H1 (cell line): ENCODE results near the gene RAD51B. TPM values are rescaled to one million over a fixed set of nuclear protein-coding genes. Genes with fewer than 3 reads are reported as not detected.

Source experiments
- CTCF ChIA-PET: fragments of 300-600 bp; sonication (Branson Sonifier 250); formaldehyde crosslinking; loops from one replicate; lab custom pipeline; 2021; ENCODE audit not compliant: partially characterized antibody; lab: Charles Lee
- POLR2A ChIA-PET: fragments of 300-600 bp; sonication (Branson Sonifier 250); formaldehyde crosslinking; loops from one replicate; lab custom pipeline; 2021; ENCODE audit warnings: inconsistent platforms; ENCODE audit not compliant: partially characterized antibody; lab: Charles Lee
- DNase-seq, 2 experiments: peaks; one replicate each; pipeline versions ENCODE4 v3.0.0 to v3.0.0-alpha.2; 2010 to 2022; ENCODE audit warnings: low spot score in 2 of 2, low read depth in 1 of 2, mixed read lengths in 1 of 2
- FAIRE-seq: peaks from 2 replicates; lab custom pipeline; 2011; peaks lifted over from hg19 to GRCh38; lab: Jason Lieb, UNC
- H2AFZ ChIP-seq: 2 replicates; pipeline ENCODE4 v1.8.1; 2012; ENCODE audit warnings: low read length, inconsistent platforms
- H2AK5ac ChIP-seq: 2 replicates; pipeline ENCODE4 v1.6.1; 2013; ENCODE audit warnings: low read depth, low read length
- H2BK120ac ChIP-seq: replicated peaks from 2 replicates; pipeline ENCODE3; 2013; ENCODE audit warnings: low read depth, low read length, inconsistent platforms
- H2BK12ac ChIP-seq: 2 replicates; pipeline ENCODE4 v1.6.1; 2013; ENCODE audit warnings: low read depth, low read length
- H2BK15ac ChIP-seq: 2 replicates; pipeline ENCODE4 v1.6.1; 2013; ENCODE audit warnings: low read length
- H2BK20ac ChIP-seq: 2 replicates; pipeline ENCODE4 v1.6.1; 2013; ENCODE audit warnings: low read length
- H2BK5ac ChIP-seq: 2 replicates; pipeline ENCODE4 v1.6.1; 2013; ENCODE audit warnings: low read depth, low read length
- H3K14ac ChIP-seq: 2 replicates; pipeline ENCODE4 v1.6.1; 2013; ENCODE audit warnings: inconsistent platforms; ENCODE audit not compliant: insufficient read length
- H3K18ac ChIP-seq: 2 replicates; pipeline ENCODE4 v1.6.1; 2013; ENCODE audit warnings: low read length; ENCODE audit errors: extremely low read depth
- H3K23ac ChIP-seq: 2 replicates; pipeline ENCODE4 v1.6.1; 2013; ENCODE audit warnings: inconsistent platforms; ENCODE audit not compliant: insufficient read length
- H3K23me2 ChIP-seq: 2 replicates; pipeline ENCODE4 v1.6.1; 2013; ENCODE audit warnings: low read depth, low read length
- H3K27ac ChIP-seq: 2 replicates; pipeline ENCODE4 v1.6.1; 2011; ENCODE audit warnings: low read depth, low read length, inconsistent platforms
- H3K27me3 ChIP-seq, 4 experiments: replicated peaks in 1 of 4; 1 replicate in 1 of 4; 2 replicates in 3 of 4; pipeline versions ENCODE4 v1.6.1 to v1.8.1; 2011 to 2013; ENCODE audit warnings: low read length in 3 of 4, mild to moderate bottlenecking in 3 of 4, inconsistent platforms in 2 of 4, mixed read lengths in 2 of 4, moderate library complexity in 1 of 4; ENCODE audit not compliant: control insufficient read depth in 3 of 4, insufficient read depth in 3 of 4; ENCODE audit errors: extremely low read depth in 1 of 4
- H3K36me3 ChIP-seq, 4 experiments: 2 replicates each; pipeline versions ENCODE4 v1.6.1 to v1.8.1; 2011 to 2013; ENCODE audit warnings: mild to moderate bottlenecking in 4 of 4, low read length in 3 of 4, moderate library complexity in 2 of 4, control low read depth in 1 of 4, inconsistent platforms in 1 of 4; ENCODE audit not compliant: insufficient read depth in 4 of 4, control insufficient read depth in 2 of 4
- H3K4ac ChIP-seq: replicated peaks from 2 replicates; pipeline ENCODE3; 2013; ENCODE audit warnings: low read length, low read depth, mixed read lengths, inconsistent platforms; ENCODE audit not compliant: insufficient read length
- H3K4me1 ChIP-seq, 4 experiments: replicated peaks in 1 of 4; 1 replicate in 1 of 4; 2 replicates in 3 of 4; pipeline versions ENCODE4 v1.6.1 to v1.8.1; 2011 to 2013; ENCODE audit warnings: low read length in 3 of 4, inconsistent platforms in 2 of 4, mixed read lengths in 1 of 4; ENCODE audit not compliant: insufficient read depth in 4 of 4, control insufficient read depth in 3 of 4
- H3K4me2 ChIP-seq, 2 experiments: 2 replicates each; pipeline versions ENCODE4 v1.6.1 to v1.8.1; 2011 to 2013; ENCODE audit warnings: low read depth in 2 of 2, low read length in 2 of 2, control low read depth in 1 of 2, inconsistent platforms in 1 of 2, mild to moderate bottlenecking in 1 of 2; ENCODE audit not compliant: insufficient read depth in 1 of 2
- H3K4me3 ChIP-seq, 4 experiments: fragments of 200-600, 300-600 bp in 1 of 4; sonication (generic), shearing (Covaris generic), sonication (Bioruptor Twin) in 1 of 4; 2 replicates each; pipeline versions ENCODE4 v1.5.1 to v1.8.1; 2011 to 2016; ENCODE audit warnings: low read length in 4 of 4, low read depth in 3 of 4, control low read depth in 2 of 4, inconsistent platforms in 2 of 4, mild to moderate bottlenecking in 2 of 4, mixed read lengths in 1 of 4, moderate library complexity in 1 of 4; ENCODE audit not compliant: insufficient read depth in 2 of 4; ENCODE audit errors: extremely low read depth in 1 of 4
- H3K56ac ChIP-seq: replicated peaks from 2 replicates; pipeline ENCODE3; 2013; ENCODE audit warnings: low read depth, mild to moderate bottlenecking, mixed read lengths, low read length, inconsistent platforms; ENCODE audit not compliant: insufficient read length
- H3K79me1 ChIP-seq: 2 replicates; pipeline ENCODE4 v1.6.1; 2013; ENCODE audit warnings: low read depth, low read length, control low read depth
- H3K79me2 ChIP-seq, 2 experiments: 2 replicates each; pipeline versions ENCODE4 v1.6.1 to v1.8.1; 2012 to 2013; ENCODE audit warnings: low read length in 2 of 2, mild to moderate bottlenecking in 2 of 2, inconsistent platforms in 1 of 2; ENCODE audit not compliant: insufficient read depth in 2 of 2, control insufficient read depth in 1 of 2
- H3K9ac ChIP-seq, 4 experiments: replicated peaks in 1 of 4; 1 replicate in 1 of 4; 2 replicates in 3 of 4; pipeline versions ENCODE4 v1.6.1 to v1.8.1; 2011 to 2013; ENCODE audit warnings: low read depth in 3 of 4, low read length in 3 of 4, control low read depth in 2 of 4, mild to moderate bottlenecking in 2 of 4, moderate library complexity in 2 of 4, inconsistent platforms in 1 of 4; ENCODE audit errors: extremely low read depth in 1 of 4
- H3K9me3 ChIP-seq, 2 experiments: 2 replicates each; pipeline versions ENCODE4 v1.6.1 to v1.8.1; 2012 to 2013; ENCODE audit warnings: mild to moderate bottlenecking in 2 of 2, moderate library complexity in 2 of 2, control low read depth in 1 of 2, inconsistent platforms in 1 of 2, low read depth in 1 of 2, low read length in 1 of 2, mixed read lengths in 1 of 2; ENCODE audit not compliant: insufficient read depth in 2 of 2
- H4K20me1 ChIP-seq, 2 experiments: replicated peaks in 1 of 2; 2 replicates each; pipeline versions ENCODE3 to v1.8.1; 2011 to 2013; ENCODE audit warnings: inconsistent platforms in 2 of 2, low read length in 2 of 2, mild to moderate bottlenecking in 1 of 2; ENCODE audit not compliant: insufficient read depth in 2 of 2, control insufficient read depth in 1 of 2
- H4K5ac ChIP-seq: 2 replicates; pipeline ENCODE4 v1.6.1; 2013; ENCODE audit warnings: low read length, low read depth, mixed read lengths, inconsistent platforms; ENCODE audit not compliant: insufficient read length
- H4K8ac ChIP-seq: 2 replicates; pipeline ENCODE4 v1.8.0; 2013; ENCODE audit warnings: mild to moderate bottlenecking, moderate library complexity, low read length, inconsistent platforms; ENCODE audit not compliant: insufficient read depth; ENCODE audit errors: extremely low read depth
- H4K91ac ChIP-seq: replicated peaks from 2 replicates; pipeline ENCODE3; 2013; ENCODE audit warnings: low read length, mixed read lengths, inconsistent platforms; ENCODE audit not compliant: insufficient read length
- BACH1 ChIP-seq: IDR thresholded peaks from 2 replicates; pipeline ENCODE4 v1.6.1; 2012; ENCODE audit warnings: low read length, improper control_type of control experiment
- CEBPB ChIP-seq: IDR thresholded peaks from 2 replicates; pipeline ENCODE4 v1.6.1; 2012; ENCODE audit warnings: low read depth, low read length
- EGR1 ChIP-seq: IDR thresholded peaks from 2 replicates; pipeline ENCODE4 v1.6.1; 2011; ENCODE audit warnings: low read depth, low read length, borderline replicate concordance
- KDM1A ChIP-seq: fragments of 200-600, 300-600 bp; sonication (generic); IDR thresholded peaks from 2 replicates; pipeline ENCODE4 v1.7.1; 2016; ENCODE audit warnings: mild to moderate bottlenecking, low read length, borderline replicate concordance
- NRF1 ChIP-seq: IDR thresholded peaks from 2 replicates; pipeline ENCODE4 v1.6.1; 2011; ENCODE audit warnings: mild to moderate bottlenecking, low read depth, low read length, improper control_type of control experiment
- PHF8 ChIP-seq: fragments of 200-600 bp; sonication (generic); conservative IDR thresholded peaks from 2 replicates; pipeline ENCODE4 v1.7.1; 2012; ENCODE audit warnings: low read depth, mild to moderate bottlenecking, inconsistent platforms, low read length, moderate library complexity
- POLR2A ChIP-seq, 2 experiments: IDR thresholded peaks; 1 replicate in 1 of 2; 2 replicates in 1 of 2; pipeline ENCODE4 v1.6.1; 2011; ENCODE audit warnings: low read depth in 2 of 2, low read length in 2 of 2, mild to moderate bottlenecking in 2 of 2; ENCODE audit errors: control extremely low read depth in 1 of 2
- RFX5 ChIP-seq: IDR thresholded peaks from 2 replicates; pipeline ENCODE4 v1.6.1; 2011; ENCODE audit warnings: low read depth, low read length, improper control_type of control experiment, borderline replicate concordance
- SIRT6 ChIP-seq: IDR thresholded peaks from one replicate; pipeline ENCODE4 v1.7.1; 2012; ENCODE audit warnings: low read length, inconsistent platforms
- SP1 ChIP-seq: IDR thresholded peaks from 2 replicates; pipeline ENCODE4 v1.6.1; 2011; ENCODE audit warnings: low read depth, low read length
- SP2 ChIP-seq: IDR thresholded peaks from 2 replicates; pipeline ENCODE4 v1.6.1; 2012; ENCODE audit warnings: mild to moderate bottlenecking, low read length, inconsistent platforms
- TCF12 ChIP-seq: IDR thresholded peaks from 2 replicates; pipeline ENCODE4 v1.6.1; 2011; ENCODE audit warnings: low read depth, mild to moderate bottlenecking, low read length
- WGBS, 2 experiments: shearing (Covaris generic) in 1 of 2; methylation state at CpG; one replicate each; pipeline versions ENCODE4 v1.1.6 to v1.1.7; 2013 to 2015; ENCODE audit warnings: low lambda C conversion rate in 2 of 2, mixed read lengths in 2 of 2, inconsistent platforms in 1 of 2, low coverage in 1 of 2, missing lambda C conversion rate in 1 of 2; ENCODE audit not compliant: insufficient replicate concordance in 2 of 2, insufficient coverage in 1 of 2, insufficient read length in 1 of 2; ENCODE audit errors: extremely low coverage in 1 of 2, missing lambda C conversion rate in 1 of 2; 5-methylcytosine and 5-hydroxymethylcytosine counted together
- polyA plus RNA-seq, 7 experiments: library from polyadenylated mRNA; depleted of rRNA in 3 of 7; stranded (reverse) in 5 of 7; unstranded in 2 of 7; fragments of >200 nt in 5 of 7; fragments of 200-250 nt in 2 of 7; gene quantifications; 1 replicate in 5 of 7; 2 replicates in 1 of 7; 4 replicates in 1 of 7; pipeline versions ENCODE4 v1.2.1 to v1.2.3, GENCODE V29; 2011 to 2013; ENCODE audit warnings: missing spikeins in 2 of 7, mixed read lengths in 2 of 7
- total RNA-seq: library from RNA; stranded (reverse); fragmentation: NEBNext Ultra II Directional; extraction: Animal tissue kit (Norgen Biotek cat#: 25700); gene quantifications from 2 replicates; pipeline ENCODE4 v1.2.1, GENCODE V29; 2021
- TF ChIP-seq, protein P1 (sequence below): IDR thresholded peaks from 2 replicates; pipeline ENCODE4 v1.6.1; 2012; ENCODE audit warnings: inconsistent platforms

Gene RAD51B
- total and polyA plus RNA-seq, 2 of the 8 experiments (the other 6 are each of a cell fraction or from before 2014, with no cell fraction given), result 3.9 to 14.9 TPM

DNA sequence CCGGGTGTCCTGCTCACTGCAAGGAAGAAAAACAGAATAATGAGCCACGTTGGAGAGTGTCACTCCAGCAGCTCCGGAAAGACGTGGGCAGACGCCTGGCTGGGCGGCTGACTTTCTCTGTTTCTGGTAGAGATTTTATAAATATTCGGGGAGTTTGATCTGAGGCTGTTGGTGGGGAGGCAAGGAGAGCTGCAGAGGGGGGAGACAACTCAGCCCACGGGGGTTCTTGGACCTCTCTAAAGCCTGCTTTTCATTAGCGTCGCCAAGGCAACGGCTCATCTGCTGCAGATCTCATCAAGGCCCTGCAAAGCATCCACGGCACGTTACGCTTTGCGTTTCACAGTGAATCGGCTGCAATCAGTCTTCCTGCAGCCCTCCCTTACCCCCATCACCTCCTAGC, 766.1 kb downstream of the RAD51B start:
- H2BK20ac ChIP-seq, result peak overlapping the region; percentile 15; the same call in 1 of the 2 replicates
- no peaks in the 10 kb centered on the region for H3K23me2 ChIP-seq
- H4K20me1 ChIP-seq, result no peaks in the 10 kb centered on the region
- no peak overlapping the region for H4K8ac ChIP-seq
- no peak overlapping the region for H4K5ac ChIP-seq
- no peaks in the 10 kb centered on the region for H3K27me3 ChIP-seq
- no peaks in the 10 kb centered on the region for H3K79me2 ChIP-seq
- no peak overlapping the region for H2AFZ ChIP-seq
- DNase-seq (no peak), FAIRE-seq (no peak)
- peak overlapping the region; percentile 95; the same call in 1 of the 2 replicates for H2AK5ac ChIP-seq
- H3K9ac ChIP-seq, result no peak overlapping the region
- 77% methylated on average over 16 of the region's 16 CpGs; no CpG with 5 or more reads in 1 of the 2 experiments for WGBS, 2 experiments
- no peak overlapping the region for H3K27ac ChIP-seq
- H3K4ac ChIP-seq, result no peak overlapping the region
- no peak overlapping the region for H3K14ac ChIP-seq
- no peak overlapping the region for H2BK15ac ChIP-seq
- no peaks in the 10 kb centered on the region for H3K36me3 ChIP-seq
- H3K4me2 ChIP-seq, result peak overlapping the region in 1 of 2 experiments; percentile 4; a peak in 1 of 4 replicates
- H3K18ac ChIP-seq, result peak overlapping the region; percentile 48; the same call in 1 of the 2 replicates
- no peak overlapping the region for H3K56ac ChIP-seq
- H4K91ac ChIP-seq, result no peak overlapping the region
- H3K9me3 ChIP-seq, result no peaks in the 10 kb centered on the region
- POLR2A ChIA-PET, result no interaction called here
- CTCF ChIA-PET, result interaction anchor here (0.5 to 1.6 kb wide), 4 partner anchors 23 to 194 kb away, joined by 3 to 4 read pairs (median 3); no protein-coding TSS in a partner anchor
- H2BK120ac ChIP-seq, result no peak overlapping the region
- H2BK12ac ChIP-seq, result peak overlapping the region; percentile 72; the same call in 1 of the 2 replicates
- H2BK5ac ChIP-seq, result no peak overlapping the region
- peaks cover 13 to 41% (median 24%) of the 10 kb centered on the region in 4 experiments for H3K4me1 ChIP-seq
- no peak overlapping the region for H3K4me3 ChIP-seq
- no peaks in the 10 kb centered on the region for H3K79me1 ChIP-seq
- H3K23ac ChIP-seq, result no peak overlapping the region
- TF ChIP-seq POLR2A (IDR thresholded peaks at IDR 0.05; ENCODE audit: control extremely low read depth in 1 of 2, low read depth in 2 of 2, low read length in 2 of 2), result no peak
- no peak for TF ChIP-seq NRF1
- TF ChIP-seq PHF8, result no peak
- TF ChIP-seq RFX5, result no peak
- TF ChIP-seq EGR1, result no peak
- no peak for TF ChIP-seq TCF12
- TF ChIP-seq SP2, result no peak
- no peak for TF ChIP-seq SIRT6
- TF ChIP-seq CEBPB, result no peak
- no peak for TF ChIP-seq SP1
- TF ChIP-seq, protein P1, sequence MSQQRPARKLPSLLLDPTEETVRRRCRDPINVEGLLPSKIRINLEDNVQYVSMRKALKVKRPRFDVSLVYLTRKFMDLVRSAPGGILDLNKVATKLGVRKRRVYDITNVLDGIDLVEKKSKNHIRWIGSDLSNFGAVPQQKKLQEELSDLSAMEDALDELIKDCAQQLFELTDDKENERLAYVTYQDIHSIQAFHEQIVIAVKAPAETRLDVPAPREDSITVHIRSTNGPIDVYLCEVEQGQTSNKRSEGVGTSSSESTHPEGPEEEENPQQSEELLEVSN, result no peak
- no peak for TF ChIP-seq BACH1
- no peak for TF ChIP-seq KDM1A
